Measurements from ENCODE around the gene TRPM2. TPM values are rescaled to one million over a fixed set of nuclear protein-coding genes. Genes with fewer than 3 reads are reported as not detected.

TRPM2 gene
- total and polyA plus RNA-seq, 12 donors = 1.5 to 28.3 (median 11.3) TPM

GRCh38 chr21:44490816-44491215, 137.4 kb downstream of the TRPM2 start:
- H3K27ac ChIP-seq = no peak overlapping the region
- intact Hi-C loops (cut with DNase I) = no loop called here
- H3K9me3 ChIP-seq (replicated peaks in 1 of 3) = no peaks in the 10 kb centered on the region
- no peaks in the 10 kb centered on the region for H3K27me3 ChIP-seq
- no peaks in the 10 kb centered on the region for H3K4me1 ChIP-seq (replicated peaks in 1 of 2)
- no peaks in the 10 kb centered on the region for H3K36me3 ChIP-seq (replicated peaks in 1 of 2)
- 83 to 85% (median 84%) methylated on average over 7 to 9 of the region's 9 CpGs for WGBS, 4 donors
- no peak for DNase-seq
- TF ChIP-seq, protein P1, sequence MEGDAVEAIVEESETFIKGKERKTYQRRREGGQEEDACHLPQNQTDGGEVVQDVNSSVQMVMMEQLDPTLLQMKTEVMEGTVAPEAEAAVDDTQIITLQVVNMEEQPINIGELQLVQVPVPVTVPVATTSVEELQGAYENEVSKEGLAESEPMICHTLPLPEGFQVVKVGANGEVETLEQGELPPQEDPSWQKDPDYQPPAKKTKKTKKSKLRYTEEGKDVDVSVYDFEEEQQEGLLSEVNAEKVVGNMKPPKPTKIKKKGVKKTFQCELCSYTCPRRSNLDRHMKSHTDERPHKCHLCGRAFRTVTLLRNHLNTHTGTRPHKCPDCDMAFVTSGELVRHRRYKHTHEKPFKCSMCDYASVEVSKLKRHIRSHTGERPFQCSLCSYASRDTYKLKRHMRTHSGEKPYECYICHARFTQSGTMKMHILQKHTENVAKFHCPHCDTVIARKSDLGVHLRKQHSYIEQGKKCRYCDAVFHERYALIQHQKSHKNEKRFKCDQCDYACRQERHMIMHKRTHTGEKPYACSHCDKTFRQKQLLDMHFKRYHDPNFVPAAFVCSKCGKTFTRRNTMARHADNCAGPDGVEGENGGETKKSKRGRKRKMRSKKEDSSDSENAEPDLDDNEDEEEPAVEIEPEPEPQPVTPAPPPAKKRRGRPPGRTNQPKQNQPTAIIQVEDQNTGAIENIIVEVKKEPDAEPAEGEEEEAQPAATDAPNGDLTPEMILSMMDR (IDR thresholded peaks at IDR 0.05) = no peak
- TF ChIP-seq POLR2A (IDR thresholded peaks at IDR 0.05) = no peak
- H3K4me3 ChIP-seq = no peak overlapping the region

Small RNA genes lying within 50 kb of the gene (small RNA-seq; reads per million reads assigned to genes)
- gene RF00285 = 0 reads per million in 2 donors

Other genes starting within 250 kb of the TRPM2 start
- 10 to 100 TPM in 3 of 9 donors, 1 to 10 TPM in 6; 4.0 to 33.0 (median 5.8) TPM for gene PWP2, start 246.2 kb upstream of the TRPM2 start, total RNA-seq
- gene PWP2, start 246.2 kb upstream of the TRPM2 start, polyA plus RNA-seq = 1 to 10 TPM in 2 of 3 donors, under 1 TPM in 1; 0.09 to 5.7 (median 4.0) TPM
- gene GATD3, start 219.9 kb upstream of the TRPM2 start, total RNA-seq = 100 to 1,000 TPM in 1 of 9 donors, 10 to 100 TPM in 6, 1 to 10 TPM in 2; 4.6 to 172 (median 13.2) TPM
- gene GATD3, start 219.9 kb upstream of the TRPM2 start, polyA plus RNA-seq = 10 to 100 TPM; 10.3 to 13.7 (median 10.9) TPM
- gene ICOSLG, start 112.7 kb upstream of the TRPM2 start, total RNA-seq = 1 to 10 TPM in 7 of 9 donors, under 1 TPM in 2; 0.11 to 4.0 (median 1.8) TPM
- 1 to 10 TPM; 1.1 to 1.8 (median 1.4) TPM for gene ICOSLG, start 112.7 kb upstream of the TRPM2 start, polyA plus RNA-seq
- gene DNMT3L, start 91.7 kb upstream of the TRPM2 start, total RNA-seq = not detected
- gene DNMT3L, start 91.7 kb upstream of the TRPM2 start, polyA plus RNA-seq = not detected
- 1 to 10 TPM in 1 of 9 donors, under 1 TPM in 1, not detected in 7; 0.06 to 1.1 TPM for gene AIRE, start 67.7 kb upstream of the TRPM2 start, total RNA-seq
- gene AIRE, start 67.7 kb upstream of the TRPM2 start, polyA plus RNA-seq = under 1 TPM in 2 of 3 donors, not detected in 1; 0.08 to 0.10 TPM
- 100 to 1,000 TPM in 4 of 9 donors, 10 to 100 TPM in 5; 38.9 to 123 (median 90.3) TPM for gene PFKL, start 53.6 kb upstream of the TRPM2 start, total RNA-seq
- 100 to 1,000 TPM in 1 of 3 donors, 10 to 100 TPM in 2; 16.6 to 123 (median 98.0) TPM for gene PFKL, start 53.6 kb upstream of the TRPM2 start, polyA plus RNA-seq
- gene CFAP410, start 14.2 kb upstream of the TRPM2 start, total RNA-seq = 10 to 100 TPM; 12.4 to 73.5 (median 35.7) TPM
- gene CFAP410, start 14.2 kb upstream of the TRPM2 start, polyA plus RNA-seq = 100 to 1,000 TPM in 2 of 3 donors, 1 to 10 TPM in 1; 1.4 to 149 (median 116) TPM
- gene LRRC3, start 101.9 kb downstream of the TRPM2 start, total RNA-seq = 1 to 10 TPM in 7 of 9 donors, under 1 TPM in 2; 0.67 to 3.2 (median 2.3) TPM
- gene LRRC3, start 101.9 kb downstream of the TRPM2 start, polyA plus RNA-seq = 1 to 10 TPM in 2 of 3 donors, under 1 TPM in 1; 0.97 to 1.9 (median 1.0) TPM
- not detected for gene KRTAP10-1, start 186.6 kb downstream of the TRPM2 start, total RNA-seq
- gene KRTAP10-1, start 186.6 kb downstream of the TRPM2 start, polyA plus RNA-seq = not detected
- not detected for gene KRTAP10-2, start 197.9 kb downstream of the TRPM2 start, total RNA-seq
- not detected for gene KRTAP10-2, start 197.9 kb downstream of the TRPM2 start, polyA plus RNA-seq
- gene KRTAP10-3, start 205.2 kb downstream of the TRPM2 start, total RNA-seq = not detected
- not detected for gene KRTAP10-3, start 205.2 kb downstream of the TRPM2 start, polyA plus RNA-seq
- not detected for gene KRTAP10-4, start 220.1 kb downstream of the TRPM2 start, total RNA-seq
- gene KRTAP10-4, start 220.1 kb downstream of the TRPM2 start, polyA plus RNA-seq = not detected
- not detected for gene KRTAP10-5, start 227.0 kb downstream of the TRPM2 start, total RNA-seq
- not detected for gene KRTAP10-5, start 227.0 kb downstream of the TRPM2 start, polyA plus RNA-seq
- not detected for gene KRTAP10-6, start 238.9 kb downstream of the TRPM2 start, total RNA-seq
- gene KRTAP10-6, start 238.9 kb downstream of the TRPM2 start, polyA plus RNA-seq = not detected
- gene KRTAP10-7, start 247.0 kb downstream of the TRPM2 start, total RNA-seq = not detected
- gene KRTAP10-7, start 247.0 kb downstream of the TRPM2 start, polyA plus RNA-seq = not detected